Heart left ventricle (tissue), 13 donors: Measurements from ENCODE around the gene DNAAF8.

Source experiments
- CTCF ChIP-seq, 12 donors: fragments of 200-600 bp; sonication (generic) in 4 of 12; IDR thresholded peaks; one replicate each; pipeline versions ENCODE4 v1.5.0 to v1.8.0; 2018 to 2022; ENCODE audit warnings: antibody characterized with exemption in 12 of 12, mild to moderate bottlenecking in 5 of 12
- POLR2A ChIP-seq, 2 donors: fragments of 450-650 bp; IDR thresholded peaks; one replicate each; pipeline ENCODE4 v1.6.1; 2017; ENCODE audit warnings: antibody characterized with exemption in 2 of 2, mild to moderate bottlenecking in 2 of 2, moderate library complexity in 2 of 2
- donor health status: ischemic (EF 13 %, LVEDD 7.1; RV severe dilation, severe dysfunction).
- donor health status: DM: no; HTN: yes; CAD: no.
- donor health status: DM: no; HTN: no; CAD: no.
- donor health status: ischemic (EF 25% LVEDD 6.9; RV normal size, moderate dysfunction).
- donor health status: ischemic (EF 25% LVEDD 5.7; RV mildly dilated, moderate dysfunction).
- donor health status: ischemic (EF 35%, LVEDD 5.7; RV mildly dilated, moderate dysfunction).
- donor health status: nonischemic (EF 11% LVEDD 7.7; RV severe dilation, severe dysfunction).
- donor health status: DM: yes; HTN: yes; CAD: no.
- donor health status: PGD.
- donor health status: ischemic (EF 29% LVEDD 5.4; RV normal size, mild dysfunction).
- donor health status: nonischemic (EF 23%, LVEDD 6.1; RV moderate dilation, normal function).

- TF ChIP-seq CTCF (IDR thresholded peaks at IDR 0.05) (peak in 10 of 12 donors; percentile 13 to 62 (median 40)), POLR2A (IDR thresholded peaks at IDR 0.05) (peak; percentile 13 to 80)
Observed at GRCh38 chr16:4693296-4693955, 40.9 kb upstream of the DNAAF8 start, which contains the start of gene NUDT16L1.
